Gastroesophageal sphincter (tissue), 4 donors: ENCODE results near the gene OCIAD2. TPM values are rescaled to one million over a fixed set of nuclear protein-coding genes. Genes with fewer than 3 reads are reported as not detected.

Experiments used
- ATAC-seq: fragments of 150-250 bp; one replicate; pipeline ENCODE4 v1.9.1; 2016; ENCODE audit warnings: mild to moderate bottlenecking, moderate library complexity
- H3K27ac ChIP-seq, 4 donors: fragments of 200-600 bp; sonication (generic) in 3 of 4; 1 replicate in 3 of 4; 2 replicates in 1 of 4; pipeline ENCODE4 v1.5.1; 2016 to 2019
- H3K27me3 ChIP-seq: fragments of 200-600 bp; sonication (generic); one replicate; pipeline ENCODE4 v1.5.1; 2019
- H3K36me3 ChIP-seq, 2 donors: fragments of 200-600 bp; sonication (generic); one replicate each; pipeline ENCODE4 v1.5.1; 2019; ENCODE audit warnings: control low read depth in 1 of 2
- H3K4me1 ChIP-seq, 3 donors: fragments of 200-600 bp; sonication (generic); 1 replicate in 2 of 3; 2 replicates in 1 of 3; pipeline ENCODE4 v1.5.1; 2016 to 2019; ENCODE audit warnings: control low read depth in 2 of 3
- H3K4me3 ChIP-seq, 2 donors: fragments of 200-600 bp; sonication (generic); one replicate each; pipeline ENCODE4 v1.5.1; 2019; ENCODE audit warnings: mild to moderate bottlenecking in 1 of 2, moderate library complexity in 1 of 2
- H3K9me3 ChIP-seq, 3 donors: fragments of 200-600 bp; sonication (generic); one replicate each; pipeline ENCODE4 v1.5.1; 2017 to 2019; ENCODE audit warnings: control low read depth in 2 of 3
- EP300 ChIP-seq: sonication (generic); formaldehyde crosslinking; IDR thresholded peaks from one replicate; pipeline ENCODE4 v1.6.1; 2017; ENCODE audit warnings: antibody characterized with exemption, mild to moderate bottlenecking
- POLR2A ChIP-seq, 2 donors: fragments of 450-650 bp; IDR thresholded peaks; one replicate each; pipeline ENCODE4 v1.6.1; 2017; ENCODE audit warnings: antibody characterized with exemption in 2 of 2, mild to moderate bottlenecking in 2 of 2, moderate library complexity in 1 of 2
- POLR2AphosphoS5 ChIP-seq: sonication (generic); formaldehyde crosslinking; IDR thresholded peaks from one replicate; pipeline ENCODE4 v1.6.1; 2017; ENCODE audit warnings: antibody characterized with exemption
- WGBS, 2 donors: methylation state at CpG; one replicate each; pipeline ENCODE4 v1.1.5; 2018; ENCODE audit warnings: low coverage in 1 of 2; 5-methylcytosine and 5-hydroxymethylcytosine counted together
- total RNA-seq, 4 donors: library from RNA; depleted of rRNA; stranded (reverse); fragments of >200 nt; gene quantifications; one replicate each; pipeline ENCODE4 v1.1.0, GENCODE V29; 2016
- TF ChIP-seq, protein P1 (sequence below), 4 experiments: fragments of 200-600 bp in 2 of 4; fragments of 450-650 bp in 2 of 4; sonication (generic) in 1 of 4; IDR thresholded peaks; one replicate each; pipeline ENCODE4 v1.5.1; 2017 to 2019; ENCODE audit warnings: antibody characterized with exemption in 4 of 4, mild to moderate bottlenecking in 2 of 4, moderate library complexity in 2 of 4

Gene OCIAD2
- total RNA-seq, 4 donors from 2014 or later = 2.4 to 9.3 (median 5.0) TPM

DNA sequence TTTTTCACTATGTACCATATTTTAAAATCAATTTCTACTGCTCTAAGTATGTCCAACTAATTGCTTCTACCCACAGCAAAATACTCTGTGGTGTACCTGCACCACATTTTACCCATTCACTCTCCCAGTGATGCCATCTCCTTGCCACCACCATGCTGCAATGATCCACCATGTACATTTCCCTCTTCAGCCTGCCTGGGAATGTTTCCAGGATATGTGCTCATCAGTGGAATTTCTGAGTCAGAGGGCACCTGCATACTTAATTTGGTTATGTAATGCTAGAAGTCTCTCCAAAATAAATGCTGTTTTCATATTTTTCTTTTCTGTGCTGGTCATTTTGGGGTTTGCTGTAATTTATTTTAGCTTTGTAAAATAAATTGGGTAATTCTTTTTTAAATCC is 33.2 kb upstream of the OCIAD2 start:
- Histone ChIP-seq H3K4me3 (no peak overlapping the region), H3K27me3 (no peaks in the 10 kb centered on the region), H3K27ac (no peak overlapping the region), H3K4me1 (no peaks in the 10 kb centered on the region), H3K36me3 (no peaks in the 10 kb centered on the region), H3K9me3 (peaks cover 0 to 8% (median 0%) of the 10 kb centered on the region in 3 donors)
- TF ChIP-seq POLR2A (IDR thresholded peaks at IDR 0.05) = no peak
- TF ChIP-seq, protein P1, sequence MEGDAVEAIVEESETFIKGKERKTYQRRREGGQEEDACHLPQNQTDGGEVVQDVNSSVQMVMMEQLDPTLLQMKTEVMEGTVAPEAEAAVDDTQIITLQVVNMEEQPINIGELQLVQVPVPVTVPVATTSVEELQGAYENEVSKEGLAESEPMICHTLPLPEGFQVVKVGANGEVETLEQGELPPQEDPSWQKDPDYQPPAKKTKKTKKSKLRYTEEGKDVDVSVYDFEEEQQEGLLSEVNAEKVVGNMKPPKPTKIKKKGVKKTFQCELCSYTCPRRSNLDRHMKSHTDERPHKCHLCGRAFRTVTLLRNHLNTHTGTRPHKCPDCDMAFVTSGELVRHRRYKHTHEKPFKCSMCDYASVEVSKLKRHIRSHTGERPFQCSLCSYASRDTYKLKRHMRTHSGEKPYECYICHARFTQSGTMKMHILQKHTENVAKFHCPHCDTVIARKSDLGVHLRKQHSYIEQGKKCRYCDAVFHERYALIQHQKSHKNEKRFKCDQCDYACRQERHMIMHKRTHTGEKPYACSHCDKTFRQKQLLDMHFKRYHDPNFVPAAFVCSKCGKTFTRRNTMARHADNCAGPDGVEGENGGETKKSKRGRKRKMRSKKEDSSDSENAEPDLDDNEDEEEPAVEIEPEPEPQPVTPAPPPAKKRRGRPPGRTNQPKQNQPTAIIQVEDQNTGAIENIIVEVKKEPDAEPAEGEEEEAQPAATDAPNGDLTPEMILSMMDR (IDR thresholded peaks at IDR 0.05) = no peak
- TF ChIP-seq POLR2AphosphoS5 = no peak
- TF ChIP-seq EP300 = no peak
- no peak for ATAC-seq

DNA sequence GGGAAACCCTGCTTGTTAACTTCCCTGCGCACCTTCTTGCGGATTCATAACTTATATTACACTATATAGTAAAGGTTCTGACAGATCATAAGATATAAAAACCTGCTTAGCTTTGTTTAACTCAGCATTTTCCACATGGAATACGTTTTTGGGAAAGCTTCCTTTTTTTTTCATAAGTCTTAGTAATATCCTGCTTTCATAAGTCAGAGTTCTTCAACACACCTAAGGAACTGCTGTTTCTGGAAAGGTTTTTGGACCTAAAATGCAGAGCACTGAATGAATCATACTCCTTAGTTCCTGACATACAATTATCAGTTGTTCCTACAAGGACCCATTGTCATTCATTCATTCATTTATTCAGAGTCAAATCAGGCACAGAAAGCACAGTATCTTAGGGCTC is 32.3 kb upstream of the OCIAD2 start:
- TF ChIP-seq EP300 (no peak), POLR2AphosphoS5 (no peak), POLR2A (IDR thresholded peaks at IDR 0.05) (no peak)
- TF ChIP-seq, protein P1 (IDR thresholded peaks at IDR 0.05) = no peak
- Histone ChIP-seq H3K9me3 (peaks cover 0 to 8% (median 0%) of the 10 kb centered on the region in 3 donors), H3K27ac (no peak overlapping the region), H3K27me3 (no peaks in the 10 kb centered on the region), H3K4me3 (no peak overlapping the region), H3K36me3 (no peaks in the 10 kb centered on the region), H3K4me1 (no peaks in the 10 kb centered on the region)
- ATAC-seq = no peak
- 71 to 73% methylated on average over 3 of the region's 3 CpGs for WGBS, 2 donors

DNA sequence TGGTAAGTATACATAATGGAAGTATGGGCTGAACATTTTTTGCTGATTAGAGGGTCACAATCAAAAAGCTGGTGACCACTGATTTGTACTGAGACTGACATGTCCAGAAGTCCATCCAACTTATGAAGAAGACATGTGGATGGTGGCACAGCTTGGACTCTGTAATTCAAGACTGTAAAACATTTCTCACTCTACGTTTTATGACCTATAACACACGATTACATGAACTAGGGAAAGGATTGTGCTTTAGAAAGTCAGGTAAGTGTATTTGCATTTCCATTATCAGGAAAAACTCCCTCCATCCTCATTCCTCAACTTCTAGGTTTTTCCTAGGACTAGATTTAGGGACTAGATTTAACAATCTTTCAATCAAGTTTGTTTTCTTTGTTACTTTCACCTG is 30.5 kb upstream of the OCIAD2 start:
- TF ChIP-seq EP300 = no peak
- TF ChIP-seq, protein P1 (IDR thresholded peaks at IDR 0.05) = no peak
- TF ChIP-seq POLR2AphosphoS5 = no peak
- no peak for TF ChIP-seq POLR2A (IDR thresholded peaks at IDR 0.05)

DNA sequence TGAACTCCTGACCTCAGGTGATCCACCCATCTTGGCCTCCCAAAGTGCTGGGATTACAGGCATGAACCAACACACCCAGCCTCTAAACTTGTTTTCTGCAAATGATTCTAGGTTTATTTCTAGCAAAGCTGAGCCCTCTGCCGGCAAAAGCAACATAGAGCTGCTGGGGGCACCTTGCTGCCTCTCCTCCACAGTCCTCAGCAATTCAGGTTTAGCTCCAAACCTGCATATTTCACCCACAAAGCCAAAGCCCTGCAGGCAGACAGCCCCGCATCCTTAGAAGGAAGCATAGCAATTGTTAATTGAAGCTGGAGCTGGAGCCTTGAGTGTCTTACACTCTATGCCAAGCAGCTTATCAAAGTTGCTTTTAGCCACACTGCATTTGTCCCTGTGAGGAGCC is 24.9 kb upstream of the OCIAD2 start:
- Histone ChIP-seq H3K9me3 (no peaks in the 10 kb centered on the region), H3K27ac (no peak overlapping the region), H3K36me3 (no peaks in the 10 kb centered on the region), H3K4me3 (no peak overlapping the region), H3K4me1 (no peaks in the 10 kb centered on the region), H3K27me3 (no peaks in the 10 kb centered on the region)
- 80 to 89% methylated on average over 1 of the region's 2 CpGs for WGBS, 2 donors
- ATAC-seq = no peak
- TF ChIP-seq EP300 (no peak), POLR2A (IDR thresholded peaks at IDR 0.05) (no peak), POLR2AphosphoS5 (no peak)
- TF ChIP-seq, protein P1 (IDR thresholded peaks at IDR 0.05) = no peak

More for the DNA sequence above, 30.5 kb upstream of the OCIAD2 start:
- Histone ChIP-seq H3K27ac (no peak overlapping the region), H3K36me3 (no peaks in the 10 kb centered on the region), H3K27me3 (no peaks in the 10 kb centered on the region), H3K9me3 (peaks cover 0 to 8% (median 0%) of the 10 kb centered on the region in 3 donors), H3K4me3 (no peak overlapping the region), H3K4me1 (no peaks in the 10 kb centered on the region)
- no peak for ATAC-seq
- 79 to 85% methylated on average over 2 of the region's 2 CpGs for WGBS, 2 donors

DNA sequence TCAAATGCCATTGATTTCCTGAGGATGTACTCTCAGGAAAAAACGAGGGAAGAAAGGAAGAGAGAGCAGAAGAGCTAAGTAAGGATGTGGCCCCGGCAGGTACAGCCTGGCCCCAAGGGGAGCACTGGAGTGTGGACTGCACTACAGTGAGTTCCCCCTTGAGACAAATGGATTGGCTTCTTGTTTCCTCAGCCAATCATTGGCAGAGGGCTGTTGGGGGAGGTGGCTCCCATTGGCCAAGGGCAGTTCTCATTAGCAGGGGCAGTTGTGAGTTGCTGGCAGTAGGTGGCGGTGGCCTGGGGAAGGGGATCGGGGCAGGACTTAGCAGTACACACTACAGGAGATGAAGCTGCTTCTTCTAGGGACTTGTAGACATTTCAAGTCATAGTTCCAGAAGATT is 24.1 kb upstream of the OCIAD2 start:
- ATAC-seq = no peak
- Histone ChIP-seq H3K27me3 (no peaks in the 10 kb centered on the region), H3K27ac (no peak overlapping the region), H3K4me3 (no peak overlapping the region), H3K36me3 (no peaks in the 10 kb centered on the region), H3K4me1 (no peaks in the 10 kb centered on the region), H3K9me3 (no peaks in the 10 kb centered on the region)
- no peak for TF ChIP-seq POLR2AphosphoS5
- TF ChIP-seq, protein P1 (IDR thresholded peaks at IDR 0.05) = no peak
- TF ChIP-seq POLR2A (IDR thresholded peaks at IDR 0.05) = no peak
- TF ChIP-seq EP300 = no peak
- WGBS, 2 donors = 75 to 86% methylated on average over 2 of the region's 4 CpGs
